Measurements from ENCODE around the gene CCDC30.

DNA sequence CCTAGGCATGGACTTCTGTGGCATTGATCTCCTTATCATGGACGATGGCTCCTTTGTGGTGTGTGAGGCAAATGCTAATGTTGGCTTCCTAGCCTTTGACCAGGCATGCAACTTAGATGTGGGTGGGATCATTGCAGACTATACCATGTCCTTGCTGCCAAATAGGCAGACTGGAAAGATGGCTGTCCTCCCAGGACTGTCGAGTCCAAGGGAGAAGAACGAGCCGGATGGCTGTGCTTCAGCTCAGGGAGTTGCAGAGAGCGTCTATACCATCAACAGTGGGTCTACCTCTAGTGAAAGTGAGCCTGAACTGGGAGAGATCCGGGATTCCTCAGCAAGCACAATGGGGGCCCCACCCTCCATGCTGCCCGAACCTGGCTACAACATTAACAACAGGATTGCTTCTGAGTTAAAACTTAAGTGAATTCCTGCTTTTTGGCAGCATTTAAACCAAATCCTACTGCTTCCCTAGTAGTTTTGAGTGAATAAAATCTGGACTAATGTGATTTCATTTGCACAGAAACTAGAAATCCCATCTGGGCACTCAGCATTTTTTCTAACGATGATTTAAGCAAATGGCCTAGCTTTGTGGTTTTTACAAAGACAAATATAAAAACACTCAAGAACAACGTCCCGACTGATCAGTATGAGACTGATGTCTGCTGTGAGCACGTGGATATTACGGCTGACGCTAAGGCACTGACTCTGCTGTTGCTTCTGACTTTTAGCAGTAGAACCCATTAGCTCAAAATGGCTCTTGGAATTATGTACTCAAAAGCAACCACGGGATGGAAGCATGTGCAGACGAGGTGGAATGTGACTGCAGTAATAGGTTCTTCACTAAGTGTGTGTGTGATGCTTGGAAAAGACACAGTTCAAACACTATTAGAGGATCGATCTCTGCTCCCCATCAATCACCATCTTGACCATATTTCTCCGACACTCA lies 48.3 kb upstream of the CCDC30 start:
- TF ChIP-seq CTCF (IDR thresholded peaks at IDR 0.05) (no peak), POLR2A (IDR thresholded peaks at IDR 0.05) (no peak)

Data from thyroid gland (tissue), 4 donors.